Activated effector memory CD4-positive, alpha-beta T cell treated with Interleukin-2 at 50 U/mL for 16 hours (primary cell): Measurements from ENCODE around the gene PNPLA7.
A peak's percentile ranks its signal among the peaks of the same experiment; 100 is the strongest.
"Not testable (repeated sequence)": the region's sequence is repeated elsewhere in the genome, so short reads cannot be mapped to it uniquely, and the experiment has no call there.

Experiments
- DNase-seq: peaks from one replicate; pipeline ENCODE4 v3.0.0-alpha.2; 2020

Gene PNPLA7

GRCh38 chr9:137536594-137537131 lies 13.5 kb downstream of the PNPLA7 start:
- peak; percentile 8 for DNase-seq

DNA sequence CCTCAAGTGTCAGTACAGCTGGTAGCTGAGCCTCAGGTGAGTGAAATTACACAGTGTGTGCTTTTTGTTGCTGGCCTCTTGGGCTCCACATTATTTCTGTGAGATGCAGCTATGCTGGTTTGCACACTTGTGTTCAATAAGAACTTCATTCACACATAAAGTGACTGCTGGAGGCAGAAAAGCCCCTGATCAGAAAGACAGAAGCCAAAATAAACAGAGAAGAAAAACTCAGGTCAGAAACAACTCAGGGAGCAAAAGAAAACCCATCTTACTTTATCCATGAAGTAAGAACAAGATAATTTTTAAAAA lies 15.1 kb downstream of the PNPLA7 start:
- no peak for DNase-seq

- no peak for DNase-seq
These were observed 15.7 kb downstream of the PNPLA7 start for GRCh38 chr9:137534256-137535119.

DNA sequence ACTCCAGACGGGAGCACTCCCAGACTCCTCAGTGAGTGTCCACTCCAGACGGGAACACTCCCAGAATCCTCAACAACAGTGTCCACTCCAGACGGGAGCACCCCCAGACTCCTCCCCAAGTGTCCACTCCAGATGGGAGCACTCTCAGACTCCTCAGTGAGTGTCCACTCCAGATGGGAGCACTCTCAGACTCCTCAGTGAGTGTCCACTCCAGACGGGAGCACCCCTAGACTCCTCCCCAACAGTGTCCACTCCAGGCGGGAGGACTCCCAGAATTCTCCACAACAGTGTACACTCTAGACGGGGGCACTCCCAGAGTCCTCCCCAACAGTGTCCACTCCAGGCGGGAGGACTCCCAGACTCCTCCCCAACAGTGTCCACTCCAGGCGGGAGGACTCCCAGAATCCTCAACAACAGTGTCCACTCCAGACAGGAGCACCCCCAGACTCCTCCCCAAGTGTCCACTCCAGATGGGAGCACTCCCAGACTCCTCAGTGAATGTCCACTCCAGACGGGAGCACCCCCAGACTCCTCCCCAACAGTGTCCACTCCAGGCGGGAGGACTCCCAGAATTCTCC lies 17.2 kb downstream of the PNPLA7 start:
- DNase-seq: not testable (repeated sequence)

- no peak for DNase-seq
These were observed 19.0 kb downstream of the PNPLA7 start for GRCh38 chr9:137531099-137531765.

- DNase-seq: no peak
These were observed 19.9 kb downstream of the PNPLA7 start for GRCh38 chr9:137530331-137530730.

GRCh38 chr9:137524981-137525317 lies 25.3 kb downstream of the PNPLA7 start:
- DNase-seq: no peak

GRCh38 chr9:137524161-137524980 lies 25.8 kb downstream of the PNPLA7 start:
- DNase-seq: no peak

GRCh38 chr9:137522746-137523455 lies 27.3 kb downstream of the PNPLA7 start:
- no peak for DNase-seq

DNA sequence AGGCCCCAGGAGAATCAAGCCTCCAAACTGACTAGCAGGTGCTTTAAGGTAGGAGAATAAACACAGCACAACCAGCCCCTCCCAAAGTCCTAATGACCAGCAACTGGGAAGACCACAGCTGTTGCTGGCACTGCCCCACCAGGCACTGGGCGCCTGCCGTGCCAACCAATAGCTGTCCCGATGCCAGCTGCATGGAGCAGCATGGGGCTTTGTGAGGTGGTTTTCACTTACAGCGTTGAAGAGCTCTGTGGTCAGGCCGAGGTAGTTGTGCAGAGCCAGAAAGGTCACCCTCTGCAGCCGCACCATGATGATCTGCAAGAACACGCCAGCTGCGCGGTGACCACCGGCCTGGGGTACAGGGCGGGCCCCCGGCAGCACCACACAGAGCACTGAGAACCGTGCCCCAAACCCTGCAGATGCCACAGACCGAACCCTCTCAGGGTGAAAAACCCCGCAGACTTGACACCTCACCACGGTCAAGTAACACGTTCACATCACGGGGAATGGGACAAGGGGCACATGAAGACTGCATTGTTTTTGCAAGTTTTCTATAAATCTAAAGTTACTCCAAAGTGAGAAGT lies 28.7 kb downstream of the PNPLA7 start:
- no peak for DNase-seq

DNA sequence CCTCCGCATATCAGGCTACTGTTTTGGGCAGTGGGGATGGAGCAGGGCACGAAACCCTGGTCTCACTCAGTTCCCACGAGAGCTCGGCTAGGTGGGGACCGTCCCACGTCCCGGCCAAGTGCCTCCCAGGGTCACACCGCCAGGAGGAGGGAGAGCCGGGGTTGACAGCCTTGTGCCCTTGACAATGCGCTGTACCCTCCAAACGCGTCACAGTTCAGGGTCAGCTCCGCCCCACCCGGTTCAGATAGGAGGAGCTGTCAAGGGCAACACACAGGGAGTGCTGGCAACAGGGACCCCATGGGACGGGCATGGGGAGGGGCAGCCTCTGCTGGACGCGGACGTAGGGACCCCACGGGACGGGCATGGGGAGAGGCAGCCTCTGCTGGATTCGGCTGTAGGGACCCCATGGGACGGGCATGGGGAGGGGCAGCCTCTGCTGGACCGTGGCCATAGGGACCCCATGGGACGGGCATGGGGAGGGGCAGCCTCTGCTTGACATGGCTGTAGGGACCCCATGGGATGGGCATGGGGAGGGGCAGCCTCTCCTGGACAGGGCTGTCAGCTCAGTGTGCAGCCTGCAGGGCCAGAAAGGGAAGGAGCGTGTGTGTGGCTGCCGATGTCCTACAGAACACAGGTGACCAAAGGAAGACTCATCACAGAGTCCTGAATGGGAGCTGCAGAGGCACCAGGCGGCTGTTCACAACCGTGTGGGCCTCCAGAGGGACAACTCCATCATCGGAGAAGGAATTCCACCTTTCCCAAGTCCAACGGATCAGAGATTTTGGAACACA lies 29.4 kb downstream of the PNPLA7 start:
- DNase-seq: no peak

DNA sequence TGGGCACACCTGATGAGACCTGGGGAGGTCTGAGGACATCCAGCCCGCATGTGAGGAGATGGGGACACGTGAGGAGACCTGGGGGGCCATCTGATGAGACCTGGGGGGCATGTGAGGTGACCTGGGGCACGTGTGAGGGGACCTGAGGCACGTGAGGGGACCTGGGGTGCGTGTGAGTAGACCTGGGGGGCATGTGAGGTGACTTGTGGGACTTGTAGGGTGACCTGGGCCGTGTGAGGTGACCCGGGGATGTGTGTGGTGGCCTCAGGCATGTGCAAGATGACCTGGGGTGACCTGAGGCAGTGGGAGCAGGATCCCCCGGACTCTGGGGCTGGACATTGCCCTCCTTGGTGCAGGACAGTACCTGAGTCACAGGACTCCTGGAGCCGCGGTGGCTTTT lies 30.6 kb downstream of the PNPLA7 start:
- no peak for DNase-seq

GRCh38 chr9:137518661-137519459 lies 31.3 kb downstream of the PNPLA7 start:
- DNase-seq: not testable (repeated sequence)

GRCh38 chr9:137516144-137516917 lies 33.9 kb downstream of the PNPLA7 start:
- DNase-seq: no peak

GRCh38 chr9:137515338-137515724 lies 34.9 kb downstream of the PNPLA7 start:
- DNase-seq: no peak

DNA sequence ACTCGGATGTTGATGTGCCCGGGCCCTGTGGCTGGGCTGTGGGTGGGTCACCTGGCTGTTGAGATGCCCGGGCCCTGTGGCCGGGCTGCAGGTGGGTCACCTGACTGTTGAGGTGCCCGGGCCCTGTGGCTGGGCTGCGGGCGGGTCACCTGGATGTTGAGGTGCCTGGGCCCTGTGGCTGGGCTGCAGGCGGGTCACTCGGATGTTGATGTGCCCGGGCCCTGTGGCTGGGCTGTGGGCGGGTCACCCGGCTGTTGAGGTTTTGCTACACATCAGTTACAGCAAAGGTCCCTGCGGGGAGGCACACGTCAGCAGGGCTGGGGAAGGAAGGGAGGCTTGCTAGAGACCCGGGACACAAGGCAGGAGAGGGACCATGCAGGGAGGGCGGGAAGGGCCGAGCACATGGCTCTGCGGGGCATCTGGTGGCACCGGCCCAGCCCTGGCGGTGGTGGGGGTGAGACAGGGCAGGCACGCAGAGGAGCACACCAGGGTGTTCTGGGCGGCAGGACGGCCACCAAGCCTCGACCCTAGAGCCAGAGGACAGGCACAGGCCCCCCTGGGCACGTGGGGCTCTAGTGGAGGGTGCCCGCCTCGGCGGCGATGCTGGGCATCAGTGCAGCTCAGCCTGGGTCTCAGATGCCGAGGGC lies 35.4 kb downstream of the PNPLA7 start:
- no peak for DNase-seq

GRCh38 chr9:137513801-137514570 lies 36.2 kb downstream of the PNPLA7 start:
- not testable (repeated sequence) for DNase-seq

DNA sequence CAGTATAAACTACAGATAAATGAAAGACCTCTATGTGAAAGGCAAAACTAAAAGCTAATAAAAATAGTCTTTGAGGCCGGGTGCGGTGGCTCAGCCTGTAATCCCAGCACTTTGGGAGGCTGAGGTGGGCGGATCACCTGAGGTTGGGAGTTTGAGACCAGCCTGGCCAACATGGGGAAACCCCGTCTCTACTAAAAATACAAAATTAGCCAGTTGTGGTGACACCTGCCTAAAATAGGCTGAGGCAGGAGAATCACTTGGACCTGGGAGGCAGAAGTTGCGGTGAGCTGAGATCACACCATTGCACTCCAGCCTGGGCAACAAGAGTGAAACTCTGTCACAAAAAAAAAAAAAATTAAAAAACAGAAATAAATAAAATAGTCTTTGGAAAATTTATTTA lies 37.1 kb downstream of the PNPLA7 start:
- DNase-seq: not testable (repeated sequence)
